Breast epithelium (tissue), 3 donors: ENCODE measurements around the gene WDR47.

Source experiments
- POLR2A ChIP-seq: fragments of 450-650 bp; IDR thresholded peaks from one replicate; pipeline ENCODE4 v1.6.1; 2016; ENCODE audit warnings: antibody characterized with exemption, mild to moderate bottlenecking, moderate library complexity
- POLR2AphosphoS5 ChIP-seq, 3 donors: sonication (generic); formaldehyde crosslinking; IDR thresholded peaks; one replicate each; pipeline ENCODE4 v1.6.1; 2017; ENCODE audit warnings: antibody characterized with exemption in 3 of 3
- TF ChIP-seq, protein P1 (sequence below), 3 donors: fragments of 450-650 bp; IDR thresholded peaks; one replicate each; pipeline ENCODE4 v1.5.1; 2016 to 2017; ENCODE audit warnings: antibody characterized with exemption in 3 of 3, mild to moderate bottlenecking in 3 of 3, moderate library complexity in 3 of 3

DNA sequence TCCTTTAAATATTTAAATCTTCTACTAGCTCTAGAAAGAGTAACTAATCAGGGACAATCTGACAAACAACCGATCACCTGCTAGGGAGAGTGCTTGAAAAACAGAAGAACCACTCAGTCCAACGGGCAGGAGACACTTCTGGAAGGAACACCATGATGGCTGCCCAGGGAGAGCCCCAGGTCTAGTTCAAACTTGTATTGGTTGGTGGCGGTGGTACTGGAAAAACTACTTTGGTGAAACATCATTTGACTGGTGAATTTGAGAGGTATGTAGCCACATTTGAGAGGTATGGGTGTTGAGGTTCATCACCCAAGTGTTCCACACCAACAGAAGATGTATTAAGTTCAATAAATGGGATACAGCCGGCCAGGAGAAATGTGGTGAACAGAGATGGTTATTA lies 4.8 kb upstream of the WDR47 start:
- no peak for TF ChIP-seq POLR2A
- TF ChIP-seq, protein P1, sequence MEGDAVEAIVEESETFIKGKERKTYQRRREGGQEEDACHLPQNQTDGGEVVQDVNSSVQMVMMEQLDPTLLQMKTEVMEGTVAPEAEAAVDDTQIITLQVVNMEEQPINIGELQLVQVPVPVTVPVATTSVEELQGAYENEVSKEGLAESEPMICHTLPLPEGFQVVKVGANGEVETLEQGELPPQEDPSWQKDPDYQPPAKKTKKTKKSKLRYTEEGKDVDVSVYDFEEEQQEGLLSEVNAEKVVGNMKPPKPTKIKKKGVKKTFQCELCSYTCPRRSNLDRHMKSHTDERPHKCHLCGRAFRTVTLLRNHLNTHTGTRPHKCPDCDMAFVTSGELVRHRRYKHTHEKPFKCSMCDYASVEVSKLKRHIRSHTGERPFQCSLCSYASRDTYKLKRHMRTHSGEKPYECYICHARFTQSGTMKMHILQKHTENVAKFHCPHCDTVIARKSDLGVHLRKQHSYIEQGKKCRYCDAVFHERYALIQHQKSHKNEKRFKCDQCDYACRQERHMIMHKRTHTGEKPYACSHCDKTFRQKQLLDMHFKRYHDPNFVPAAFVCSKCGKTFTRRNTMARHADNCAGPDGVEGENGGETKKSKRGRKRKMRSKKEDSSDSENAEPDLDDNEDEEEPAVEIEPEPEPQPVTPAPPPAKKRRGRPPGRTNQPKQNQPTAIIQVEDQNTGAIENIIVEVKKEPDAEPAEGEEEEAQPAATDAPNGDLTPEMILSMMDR (IDR thresholded peaks at IDR 0.05), result no peak
- no peak for TF ChIP-seq POLR2AphosphoS5 (IDR thresholded peaks at IDR 0.05)
